WERI-Rb-1 (cell line): ENCODE data around the gene ZYX.

ENCODE experiments used
- DNase-seq: peaks from one replicate; pipeline ENCODE4 v3.0.0-alpha.2; 2020
- H3K27ac ChIP-seq: fragments of 250-450 bp; sonication (Bioruptor Pico); 2 replicates; pipeline ENCODE4 v1.5.1; 2020; ENCODE audit warnings: mild to moderate bottlenecking, moderate library complexity
- H3K27me3 ChIP-seq: fragments of 250-450 bp; sonication (Bioruptor Pico); 2 replicates; pipeline ENCODE4 v1.5.1; 2021; ENCODE audit warnings: mild to moderate bottlenecking, low read depth, moderate library complexity; ENCODE audit not compliant: insufficient read depth, severe bottlenecking
- H3K36me3 ChIP-seq: fragments of 250-450 bp; sonication (Bioruptor Pico); 2 replicates; pipeline ENCODE4 v1.5.1; 2020; ENCODE audit warnings: mild to moderate bottlenecking, moderate library complexity
- H3K4me3 ChIP-seq: 2 replicates; pipeline ENCODE4 v1.5.1; 2011; ENCODE audit warnings: low read depth, mild to moderate bottlenecking, control low read depth, low read length
- H3K9me3 ChIP-seq: fragments of 250-450 bp; sonication (Bioruptor Pico); 2 replicates; pipeline ENCODE4 v1.5.1; 2021; ENCODE audit warnings: mild to moderate bottlenecking, moderate library complexity; ENCODE audit not compliant: severe bottlenecking
- TF ChIP-seq, protein P1 (sequence below): IDR thresholded peaks from 2 replicates; pipeline ENCODE4 v1.5.1; 2011; ENCODE audit warnings: low read depth, mild to moderate bottlenecking, control low read depth, inconsistent platforms, low read length

Gene ZYX, protein sequence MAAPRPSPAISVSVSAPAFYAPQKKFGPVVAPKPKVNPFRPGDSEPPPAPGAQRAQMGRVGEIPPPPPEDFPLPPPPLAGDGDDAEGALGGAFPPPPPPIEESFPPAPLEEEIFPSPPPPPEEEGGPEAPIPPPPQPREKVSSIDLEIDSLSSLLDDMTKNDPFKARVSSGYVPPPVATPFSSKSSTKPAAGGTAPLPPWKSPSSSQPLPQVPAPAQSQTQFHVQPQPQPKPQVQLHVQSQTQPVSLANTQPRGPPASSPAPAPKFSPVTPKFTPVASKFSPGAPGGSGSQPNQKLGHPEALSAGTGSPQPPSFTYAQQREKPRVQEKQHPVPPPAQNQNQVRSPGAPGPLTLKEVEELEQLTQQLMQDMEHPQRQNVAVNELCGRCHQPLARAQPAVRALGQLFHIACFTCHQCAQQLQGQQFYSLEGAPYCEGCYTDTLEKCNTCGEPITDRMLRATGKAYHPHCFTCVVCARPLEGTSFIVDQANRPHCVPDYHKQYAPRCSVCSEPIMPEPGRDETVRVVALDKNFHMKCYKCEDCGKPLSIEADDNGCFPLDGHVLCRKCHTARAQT

DNA sequence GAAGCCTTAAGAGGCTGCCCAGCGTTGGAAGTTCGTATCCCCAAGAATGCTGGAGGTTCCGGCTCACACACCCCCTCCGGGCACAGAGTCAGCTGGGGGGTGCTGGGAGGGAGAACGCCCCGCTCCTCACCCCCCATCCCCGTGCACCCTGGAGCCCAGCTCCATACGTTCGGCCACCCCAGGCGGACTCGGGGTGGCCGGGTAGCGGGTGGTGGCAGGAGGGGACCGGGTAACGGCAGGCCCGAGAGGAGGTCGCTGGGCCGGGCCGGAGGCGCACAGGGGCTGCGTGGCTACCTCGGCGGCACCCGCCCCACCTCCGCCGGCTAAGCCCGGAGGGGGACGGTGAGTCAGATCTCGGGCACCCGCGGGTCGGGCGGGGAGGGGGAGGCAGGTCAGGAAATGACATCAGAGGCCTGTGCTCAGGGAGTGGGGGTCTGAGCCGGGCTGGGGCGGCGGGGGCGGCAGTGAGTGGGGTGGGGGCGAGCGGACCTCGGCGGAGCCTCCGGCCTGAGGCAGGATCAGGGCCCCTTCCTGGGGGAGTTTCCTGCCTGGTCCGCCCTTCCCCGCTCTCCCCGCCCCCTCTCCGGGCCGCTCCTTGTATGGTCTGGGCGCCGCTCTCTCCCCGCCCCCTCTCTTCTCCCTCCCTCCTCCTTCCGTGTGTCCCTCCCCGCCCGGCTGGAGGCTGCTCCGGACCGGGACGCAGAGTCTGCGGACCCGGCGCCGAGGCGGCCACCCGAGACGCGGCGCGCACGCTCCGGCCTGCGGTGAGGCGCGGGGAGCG is at the start of gene ZYX:
TSS of gene ZYX (plus strand) at position 700 of the 781 bp plus-strand sequence. CDS start 227 bp downstream, outside the sequence.
- H3K27ac ChIP-seq, result peak within 1 kb of the TSS; percentile 64
- peak; percentile 93 for DNase-seq

DNA sequence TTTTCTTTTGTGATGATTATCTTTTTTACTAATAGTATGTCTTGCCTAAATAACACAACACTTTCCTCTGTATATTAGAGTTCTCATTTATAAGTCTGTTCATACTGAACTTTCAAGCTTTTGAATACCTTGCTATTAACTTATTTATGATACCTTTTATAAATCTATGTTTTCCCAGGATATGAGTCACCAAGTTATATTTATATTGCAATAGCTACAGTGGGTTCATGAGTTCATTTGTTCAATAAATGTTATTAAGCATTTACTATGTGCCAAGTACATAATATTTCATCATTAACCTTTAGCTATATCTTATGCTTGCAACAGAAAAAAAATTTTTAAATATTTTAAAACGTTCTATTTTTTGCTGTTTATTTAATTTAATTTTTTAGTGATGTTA is 46.9 kb upstream of the ZYX start:
- no peaks in the 10 kb centered on the region for H3K36me3 ChIP-seq
- H3K9me3 ChIP-seq, result no peaks in the 10 kb centered on the region
- H3K4me3 ChIP-seq, result no peak overlapping the region
- no peaks in the 10 kb centered on the region for H3K27me3 ChIP-seq
- H3K27ac ChIP-seq, result no peak overlapping the region
- no peak for DNase-seq
- TF ChIP-seq, protein P1, sequence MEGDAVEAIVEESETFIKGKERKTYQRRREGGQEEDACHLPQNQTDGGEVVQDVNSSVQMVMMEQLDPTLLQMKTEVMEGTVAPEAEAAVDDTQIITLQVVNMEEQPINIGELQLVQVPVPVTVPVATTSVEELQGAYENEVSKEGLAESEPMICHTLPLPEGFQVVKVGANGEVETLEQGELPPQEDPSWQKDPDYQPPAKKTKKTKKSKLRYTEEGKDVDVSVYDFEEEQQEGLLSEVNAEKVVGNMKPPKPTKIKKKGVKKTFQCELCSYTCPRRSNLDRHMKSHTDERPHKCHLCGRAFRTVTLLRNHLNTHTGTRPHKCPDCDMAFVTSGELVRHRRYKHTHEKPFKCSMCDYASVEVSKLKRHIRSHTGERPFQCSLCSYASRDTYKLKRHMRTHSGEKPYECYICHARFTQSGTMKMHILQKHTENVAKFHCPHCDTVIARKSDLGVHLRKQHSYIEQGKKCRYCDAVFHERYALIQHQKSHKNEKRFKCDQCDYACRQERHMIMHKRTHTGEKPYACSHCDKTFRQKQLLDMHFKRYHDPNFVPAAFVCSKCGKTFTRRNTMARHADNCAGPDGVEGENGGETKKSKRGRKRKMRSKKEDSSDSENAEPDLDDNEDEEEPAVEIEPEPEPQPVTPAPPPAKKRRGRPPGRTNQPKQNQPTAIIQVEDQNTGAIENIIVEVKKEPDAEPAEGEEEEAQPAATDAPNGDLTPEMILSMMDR, result no peak

More for the DNA sequence above, at the start of gene ZYX:
- TF ChIP-seq, protein P1, result no peak
- Histone ChIP-seq H3K4me3 (peak within 1 kb of the TSS; percentile 88), H3K36me3 (no peaks in the 10 kb centered on the region), H3K27me3 (no peaks in the 10 kb centered on the region), H3K9me3 (no peaks in the 10 kb centered on the region)

DNA sequence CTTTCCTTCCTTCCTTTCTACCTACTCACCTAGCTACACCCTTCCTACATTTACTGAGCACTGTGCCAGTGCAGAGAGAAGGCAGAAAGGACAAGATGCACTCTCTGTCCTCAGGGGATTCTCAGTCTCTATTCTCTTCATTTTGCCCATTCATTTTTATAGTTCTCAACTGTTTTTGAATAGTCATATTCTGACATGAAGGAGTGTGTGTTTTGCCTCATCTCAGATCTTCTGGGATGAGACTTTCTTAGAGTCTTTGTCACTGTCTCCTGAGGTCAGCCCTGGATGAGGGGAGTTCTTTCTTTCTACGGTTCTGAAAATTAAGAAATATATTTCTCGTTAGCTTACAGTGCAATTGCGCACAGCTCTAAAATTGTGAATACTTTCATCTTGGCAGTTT is 43.9 kb upstream of the ZYX start:
- DNase-seq, result no peak
- Histone ChIP-seq H3K4me3 (no peak overlapping the region), H3K9me3 (no peaks in the 10 kb centered on the region), H3K36me3 (no peaks in the 10 kb centered on the region), H3K27ac (no peak overlapping the region), H3K27me3 (no peaks in the 10 kb centered on the region)
- TF ChIP-seq, protein P1, result no peak

DNA sequence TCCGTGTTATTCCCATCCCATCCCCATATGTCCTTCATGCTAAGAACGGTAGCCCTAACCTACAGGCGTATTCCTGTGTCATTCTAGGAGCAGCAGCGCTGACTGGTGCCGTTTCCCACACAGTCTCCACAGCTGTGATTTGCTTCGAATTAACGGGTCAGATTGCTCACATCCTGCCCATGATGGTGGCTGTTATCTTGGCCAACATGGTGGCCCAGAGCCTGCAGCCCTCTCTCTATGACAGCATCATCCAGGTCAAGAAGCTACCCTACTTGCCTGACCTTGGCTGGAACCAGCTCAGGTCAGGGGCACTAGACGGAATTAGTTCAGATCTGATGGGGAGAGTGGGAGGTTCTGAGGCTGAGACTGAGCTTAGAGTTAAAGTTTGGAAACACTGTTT is 39.3 kb upstream of the ZYX start:
- TF ChIP-seq, protein P1, result no peak
- no peaks in the 10 kb centered on the region for H3K9me3 ChIP-seq
- no peaks in the 10 kb centered on the region for H3K36me3 ChIP-seq
- H3K27me3 ChIP-seq, result no peaks in the 10 kb centered on the region
- no peak overlapping the region for H3K4me3 ChIP-seq
- no peak for DNase-seq
- H3K27ac ChIP-seq, result no peak overlapping the region

DNA sequence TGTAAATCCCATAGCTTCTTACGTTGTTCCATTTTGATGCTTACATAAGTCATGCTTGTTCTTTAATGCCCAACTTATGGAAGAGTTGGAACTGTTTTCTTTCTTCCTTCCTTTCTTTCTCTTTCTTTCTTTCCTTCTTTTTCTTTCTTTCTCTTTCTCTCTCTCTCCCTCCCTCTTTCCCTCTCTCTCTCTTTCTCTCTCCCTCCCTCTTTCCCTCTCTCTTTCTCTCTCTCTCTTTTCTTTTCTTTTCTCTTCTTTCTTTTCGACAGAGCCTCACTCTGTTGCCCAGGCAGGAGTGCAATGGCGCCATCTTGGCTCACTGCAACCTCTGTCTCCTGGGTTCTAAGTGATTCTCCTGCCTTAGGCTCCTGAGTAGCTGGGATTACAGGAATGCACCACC is 37.5 kb upstream of the ZYX start:
- DNase-seq, result no peak
- Histone ChIP-seq H3K27ac (no peak overlapping the region), H3K36me3 (no peaks in the 10 kb centered on the region), H3K27me3 (no peaks in the 10 kb centered on the region), H3K4me3 (no peak overlapping the region), H3K9me3 (no peaks in the 10 kb centered on the region)
- TF ChIP-seq, protein P1, result no peak
